ENCODE results near the gene APOBEC4.

Gene APOBEC4

GRCh38 chr1:183597656-183598347, 55.3 kb downstream of the APOBEC4 start:
- DNase-seq = no peak

- DNase-seq = no peak
Observed at GRCh38 chr1:183596500-183596899, 56.6 kb downstream of the APOBEC4 start.

All from fibroblast of skin of right quadriceps (primary cell).